Smooth muscle cell (in vitro differentiated cells): ENCODE data around the gene LRRC7. TPM values are rescaled to one million over a fixed set of nuclear protein-coding genes. Genes with fewer than 3 reads are reported as not detected.

Experiments
- DNase-seq: peaks from one replicate; lab custom pipeline; 2025; ENCODE audit not compliant: unreplicated experiment; lab: John Stamatoyannopoulos, UW
- H2AFZ ChIP-seq: fragments of 200-600 bp; sonication (generic); 2 replicates; pipeline ENCODE4 v1.6.0; 2016; ENCODE audit warnings: antibody characterized with exemption, low read depth, mild to moderate bottlenecking
- H3F3A ChIP-seq: fragments of 200-600 bp; sonication (generic); 2 replicates; pipeline ENCODE4 v1.6.0; 2017; ENCODE audit warnings: antibody characterized with exemption, low read depth
- H3K27ac ChIP-seq: fragments of 200-600 bp; sonication (generic); 2 replicates; pipeline ENCODE4 v1.5.1; 2016; ENCODE audit warnings: low read depth, mild to moderate bottlenecking
- H3K27me3 ChIP-seq: fragments of 200-600 bp; sonication (generic); 2 replicates; pipeline ENCODE4 v1.6.1; 2016; ENCODE audit warnings: low read depth, mild to moderate bottlenecking
- H3K36me3 ChIP-seq: fragments of 200-600 bp; sonication (generic); 2 replicates; pipeline ENCODE4 v1.5.1; 2016; ENCODE audit warnings: low read depth
- H3K4me1 ChIP-seq: fragments of 200-600 bp; sonication (generic); 2 replicates; pipeline ENCODE4 v1.5.1; 2016; ENCODE audit warnings: low read depth
- H3K4me2 ChIP-seq: fragments of 200-600 bp; sonication (generic); 2 replicates; pipeline ENCODE4 v1.6.0; 2016; ENCODE audit warnings: mild to moderate bottlenecking
- H3K4me3 ChIP-seq: fragments of 200-600 bp; sonication (generic); 2 replicates; pipeline ENCODE4 v1.5.1; 2016; ENCODE audit warnings: mild to moderate bottlenecking
- H3K79me2 ChIP-seq: fragments of 200-600 bp; sonication (generic); 2 replicates; pipeline ENCODE4 v1.6.0; 2016; ENCODE audit warnings: low read depth, mild to moderate bottlenecking
- H3K9ac ChIP-seq: fragments of 200-600 bp; sonication (generic); 2 replicates; pipeline ENCODE4 v1.6.0; 2016; ENCODE audit warnings: low read depth
- H3K9me3 ChIP-seq: fragments of 200-600 bp; sonication (generic); replicated peaks from 2 replicates; pipeline ENCODE4 v1.5.1; 2016; ENCODE audit warnings: low read depth
- H4K20me1 ChIP-seq: fragments of 200-600 bp; sonication (generic); 2 replicates; pipeline ENCODE4 v1.6.0; 2016; ENCODE audit warnings: low read depth
- WGBS: methylation state at CpG from one replicate; pipeline ENCODE4 v1.1.7; 2016; ENCODE audit warnings: low lambda C conversion rate; 5-methylcytosine and 5-hydroxymethylcytosine counted together
- polyA plus RNA-seq: library from polyadenylated mRNA; unstranded; fragments of >200 nt; fragmentation: Nextera tagmentation; extraction: Ambion mirVana; gene quantifications from 2 replicates; pipeline ENCODE4 v1.2.1, GENCODE V29; 2016
- total RNA-seq: library from RNA; depleted of rRNA; stranded (reverse); fragments of >200 nt; gene quantifications from 2 replicates; pipeline ENCODE4 v1.2.3, GENCODE V29; 2014
- TF ChIP-seq, protein P1 (sequence below): fragments of 200-600 bp; sonication (generic); IDR thresholded peaks from 2 replicates; pipeline ENCODE4 v1.5.1; 2017; ENCODE audit warnings: borderline replicate concordance, mild to moderate bottlenecking, antibody characterized with exemption; ENCODE audit not compliant: insufficient read depth, poor library complexity, severe bottlenecking

The LRRC7 gene
- total and polyA plus RNA-seq, 2 experiments from 2014 or later, result 0.04 to 0.06 TPM

DNA sequence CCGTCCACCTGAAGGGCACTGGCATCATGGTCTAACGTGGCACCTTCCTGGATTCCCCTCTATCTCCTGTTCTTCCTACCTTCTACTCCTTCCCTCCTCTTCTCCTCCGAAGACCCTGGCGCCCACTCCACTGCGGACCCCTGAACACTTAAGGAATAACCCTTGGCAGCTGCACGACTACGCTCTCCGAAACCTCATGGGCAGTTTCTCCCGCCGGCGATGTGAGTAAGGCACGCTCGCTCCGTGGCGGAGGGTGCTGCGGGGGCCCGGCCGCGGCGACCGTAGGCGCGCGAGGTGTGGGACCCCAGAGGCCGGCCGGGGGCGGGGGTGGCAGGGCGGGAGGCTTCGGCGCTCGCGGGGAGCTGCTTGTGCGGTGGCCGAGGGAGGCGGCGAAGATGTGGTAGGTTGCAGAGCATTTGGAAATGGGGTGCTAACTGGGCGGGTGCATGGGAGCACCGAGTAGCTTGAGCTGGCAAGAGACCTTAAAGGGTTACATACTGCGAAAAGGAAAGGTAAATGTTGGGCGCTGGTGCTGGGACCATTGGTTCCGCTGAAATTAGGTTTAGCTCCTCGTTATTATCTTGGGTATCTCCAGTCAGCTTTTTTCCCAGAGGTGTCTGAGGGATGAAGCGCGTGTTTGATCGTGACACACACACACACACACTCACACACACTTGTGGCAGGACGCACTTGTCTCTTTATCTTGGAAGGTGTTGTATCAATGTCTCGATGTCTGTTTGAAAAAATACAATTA, 876 bp downstream of the LRRC7 start:
- Histone ChIP-seq H3K27me3 (peaks cover 97% of the 10 kb centered on the region), H3F3A (no peaks in the 10 kb centered on the region), H4K20me1 (no peaks in the 10 kb centered on the region), H3K4me3 (peak overlapping the region; percentile 54), H3K4me2 (peak overlapping the region; percentile 96), H3K9me3 (no peaks in the 10 kb centered on the region), H3K79me2 (no peaks in the 10 kb centered on the region), H3K4me1 (peaks cover 17% of the 10 kb centered on the region), H3K27ac (no peak overlapping the region), H3K36me3 (no peaks in the 10 kb centered on the region), H2AFZ (no peak overlapping the region), H3K9ac (no peak overlapping the region)
- TF ChIP-seq, protein P1, sequence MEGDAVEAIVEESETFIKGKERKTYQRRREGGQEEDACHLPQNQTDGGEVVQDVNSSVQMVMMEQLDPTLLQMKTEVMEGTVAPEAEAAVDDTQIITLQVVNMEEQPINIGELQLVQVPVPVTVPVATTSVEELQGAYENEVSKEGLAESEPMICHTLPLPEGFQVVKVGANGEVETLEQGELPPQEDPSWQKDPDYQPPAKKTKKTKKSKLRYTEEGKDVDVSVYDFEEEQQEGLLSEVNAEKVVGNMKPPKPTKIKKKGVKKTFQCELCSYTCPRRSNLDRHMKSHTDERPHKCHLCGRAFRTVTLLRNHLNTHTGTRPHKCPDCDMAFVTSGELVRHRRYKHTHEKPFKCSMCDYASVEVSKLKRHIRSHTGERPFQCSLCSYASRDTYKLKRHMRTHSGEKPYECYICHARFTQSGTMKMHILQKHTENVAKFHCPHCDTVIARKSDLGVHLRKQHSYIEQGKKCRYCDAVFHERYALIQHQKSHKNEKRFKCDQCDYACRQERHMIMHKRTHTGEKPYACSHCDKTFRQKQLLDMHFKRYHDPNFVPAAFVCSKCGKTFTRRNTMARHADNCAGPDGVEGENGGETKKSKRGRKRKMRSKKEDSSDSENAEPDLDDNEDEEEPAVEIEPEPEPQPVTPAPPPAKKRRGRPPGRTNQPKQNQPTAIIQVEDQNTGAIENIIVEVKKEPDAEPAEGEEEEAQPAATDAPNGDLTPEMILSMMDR, result no peak
- WGBS, result 2% methylated on average over 46 of the region's 47 CpGs
- no peak for DNase-seq

DNA sequence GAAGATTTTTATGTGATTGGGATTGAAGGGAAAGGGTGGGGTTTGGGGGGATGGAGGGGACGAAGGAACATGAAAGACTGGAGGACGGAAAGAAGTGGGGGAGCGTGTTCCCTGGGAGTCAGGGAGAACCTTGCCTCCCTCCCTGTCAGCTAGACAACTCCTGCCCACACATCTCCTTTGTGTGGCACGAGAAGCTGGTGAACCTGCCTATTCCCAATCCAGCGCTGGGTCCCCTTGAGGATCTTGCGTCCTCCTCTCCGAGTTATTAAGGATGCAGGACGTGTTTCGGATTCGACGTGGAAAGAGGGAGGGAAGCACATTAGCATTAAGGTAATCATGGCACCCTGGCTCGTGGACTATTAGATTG, 1.4 kb downstream of the LRRC7 start:
- WGBS, result 3% methylated on average over 12 of the region's 12 CpGs
- Histone ChIP-seq H4K20me1 (no peaks in the 10 kb centered on the region), H3K4me3 (peak overlapping the region; percentile 54), H3K9me3 (no peaks in the 10 kb centered on the region), H3K4me2 (peak overlapping the region; percentile 96), H3K79me2 (no peaks in the 10 kb centered on the region), H3K36me3 (no peaks in the 10 kb centered on the region), H3K4me1 (peaks cover 17% of the 10 kb centered on the region), H3K27ac (no peak overlapping the region), H3K27me3 (peaks cover 98% of the 10 kb centered on the region), H3F3A (no peaks in the 10 kb centered on the region), H2AFZ (no peak overlapping the region), H3K9ac (no peak overlapping the region)
- TF ChIP-seq, protein P1, result no peak
- no peak for DNase-seq

DNA sequence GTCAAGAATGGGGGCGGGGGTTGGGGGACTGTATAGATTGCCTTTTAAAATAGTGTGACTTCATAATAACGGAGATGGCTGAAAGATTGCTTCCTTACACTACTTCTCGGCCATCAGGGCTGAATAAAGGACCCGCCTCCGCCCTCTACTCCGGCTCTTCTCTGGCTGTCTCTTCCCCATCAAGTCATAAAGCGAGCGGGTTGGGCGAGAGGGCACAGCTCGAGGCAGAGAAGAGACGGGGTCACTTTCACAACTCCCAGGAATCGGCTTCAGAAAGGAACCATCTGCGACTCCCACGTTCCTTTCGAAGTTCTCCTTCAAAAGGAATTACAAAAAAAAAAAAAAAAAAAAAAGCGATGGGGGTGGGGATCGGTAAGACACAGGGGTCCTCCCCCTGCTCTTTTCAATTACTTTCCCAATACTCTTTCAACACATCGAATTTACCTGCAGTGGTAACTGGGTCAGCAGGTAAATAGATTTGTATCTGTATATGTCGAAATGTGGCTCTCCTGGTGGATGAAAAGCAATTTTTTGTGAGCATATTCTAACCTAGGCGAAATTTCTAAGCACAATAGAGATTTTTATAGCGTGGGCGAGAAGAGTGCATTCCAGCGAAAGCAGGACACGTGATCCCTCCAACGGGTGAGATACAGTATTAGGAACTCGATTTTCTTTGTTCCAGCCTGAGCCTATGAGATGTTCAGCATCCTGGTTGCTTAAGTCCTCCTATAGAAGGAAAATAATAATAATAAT, 2.0 kb downstream of the LRRC7 start:
- peak overlapping the region; percentile 96 for H3K4me2 ChIP-seq
- no peaks in the 10 kb centered on the region for H3K36me3 ChIP-seq
- peaks cover 17% of the 10 kb centered on the region for H3K4me1 ChIP-seq
- H2AFZ ChIP-seq, result no peak overlapping the region
- no peaks in the 10 kb centered on the region for H3K79me2 ChIP-seq
- no peaks in the 10 kb centered on the region for H3K9me3 ChIP-seq
- TF ChIP-seq, protein P1, result no peak
- H3K4me3 ChIP-seq, result peak overlapping the region; percentile 54
- peaks cover 98% of the 10 kb centered on the region for H3K27me3 ChIP-seq
- no peak overlapping the region for H3K27ac ChIP-seq
- no peaks in the 10 kb centered on the region for H4K20me1 ChIP-seq
- no peak overlapping the region for H3K9ac ChIP-seq
- H3F3A ChIP-seq, result no peaks in the 10 kb centered on the region
- WGBS, result 6% methylated on average over 26 of the region's 26 CpGs
- DNase-seq, result no peak

DNA sequence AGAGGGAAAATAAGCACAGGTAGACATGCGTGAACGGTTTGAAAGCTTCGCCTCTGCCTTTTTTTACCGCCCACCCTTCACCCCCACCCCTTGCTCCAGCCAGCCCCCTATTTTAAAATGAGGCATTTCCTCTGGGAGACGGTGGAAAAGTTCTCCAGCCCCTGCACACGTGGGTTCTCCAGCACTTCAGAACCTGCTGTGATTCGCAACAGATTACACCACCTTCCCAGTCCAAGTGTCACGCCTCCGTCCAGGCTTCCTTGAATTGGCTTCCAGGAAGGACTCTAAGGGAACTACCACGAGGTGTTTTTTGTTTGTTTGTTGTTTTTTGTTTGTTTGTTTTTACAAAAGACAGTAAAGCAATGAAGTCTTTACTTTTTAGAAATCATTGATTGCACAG, 2.6 kb downstream of the LRRC7 start:
- Histone ChIP-seq H3K9ac (no peak overlapping the region), H3K27me3 (peaks cover 97% of the 10 kb centered on the region), H2AFZ (no peak overlapping the region), H4K20me1 (no peaks in the 10 kb centered on the region), H3K36me3 (no peaks in the 10 kb centered on the region), H3K4me2 (peak overlapping the region; percentile 96), H3F3A (no peaks in the 10 kb centered on the region), H3K27ac (no peak overlapping the region), H3K9me3 (no peaks in the 10 kb centered on the region), H3K4me3 (no peak overlapping the region), H3K4me1 (peaks cover 17% of the 10 kb centered on the region), H3K79me2 (no peaks in the 10 kb centered on the region)
- WGBS, result 19% methylated on average over 10 of the region's 10 CpGs
- DNase-seq, result no peak
- TF ChIP-seq, protein P1, result no peak
